Measurements from ENCODE around the gene PLVAP.
A peak's percentile ranks its signal among the peaks of the same experiment; 100 is the strongest.

The PLVAP gene

GRCh38 chr19:17333611-17334413 is 43.3 kb downstream of the PLVAP start (continued):
- TF ChIP-seq ZNF830 (tag by site-specific recombination; IDR thresholded peaks at IDR 0.05; ENCODE audit: low read depth) (no peak), ZNF133 (tag by site-specific recombination; IDR thresholded peaks at IDR 0.05) (no peak), YY1 (tag by site-specific recombination; IDR thresholded peaks at IDR 0.05) (no peak), ZNF10 (tag by site-specific recombination; IDR thresholded peaks at IDR 0.05) (peak; percentile 78), ZBTB17 (tag by site-specific recombination; IDR thresholded peaks at IDR 0.05) (peak; percentile 87), ZNF791 (tag by site-specific recombination; IDR thresholded peaks at IDR 0.05) (no peak), KLF1 (tag by site-specific recombination; IDR thresholded peaks at IDR 0.05) (0 out of 2 replicates have a peak, but pooled peaks have one; percentile 43), IKZF3 (tag by site-specific recombination; IDR thresholded peaks at IDR 0.05) (no peak), ZNF549 (tag by site-specific recombination; IDR thresholded peaks at IDR 0.05) (no peak), ZNF677 (tag by site-specific recombination; IDR thresholded peaks at IDR 0.05) (no peak; the same call in 1 of the 2 replicates), ZBTB11 (tag by site-specific recombination; conservative IDR thresholded peaks at IDR 0.05; ENCODE audit: low read depth) (no peak), ZNF529 (tag by site-specific recombination; IDR thresholded peaks at IDR 0.05; ENCODE audit: insufficient replicate concordance) (no peak), ZNF341 (tag by site-specific recombination; IDR thresholded peaks at IDR 0.05; ENCODE audit: low read depth) (no peak), ZNF449 (tag by site-specific recombination; IDR thresholded peaks at IDR 0.05) (no peak), ZNF426 (tag by site-specific recombination; IDR thresholded peaks at IDR 0.05) (no peak), FEZF1 (tag by site-specific recombination; IDR thresholded peaks at IDR 0.05) (peak; percentile 76), SP3 (tag by site-specific recombination; IDR thresholded peaks at IDR 0.05) (peak; percentile 67; the same call in 1 of the 2 replicates), ZNF473 (tag by site-specific recombination; IDR thresholded peaks at IDR 0.05) (no peak), ZNF114 (tag by site-specific recombination; IDR thresholded peaks at IDR 0.05) (no peak), ZSCAN4 (tag by site-specific recombination; IDR thresholded peaks at IDR 0.05) (no peak), ZNF776 (tag by site-specific recombination; IDR thresholded peaks at IDR 0.05; ENCODE audit: borderline replicate concordance) (no peak), ZNF18 (tag by site-specific recombination; IDR thresholded peaks at IDR 0.05) (0 out of 2 replicates have a peak, but pooled peaks have one; percentile 13), ZNF654 (tag by site-specific recombination; IDR thresholded peaks at IDR 0.05; ENCODE audit: low read depth) (no peak), ZNF221 (tag by site-specific recombination; IDR thresholded peaks at IDR 0.05; ENCODE audit: borderline replicate concordance) (no peak), ZNF707 (tag by site-specific recombination; IDR thresholded peaks at IDR 0.05) (no peak), GLI2 (tag by site-specific recombination; IDR thresholded peaks at IDR 0.05; ENCODE audit: borderline replicate concordance, low read depth) (no peak), ZNF658 (tag by site-specific recombination; IDR thresholded peaks at IDR 0.05) (no peak)
- TF ChIP-seq, protein P1, sequence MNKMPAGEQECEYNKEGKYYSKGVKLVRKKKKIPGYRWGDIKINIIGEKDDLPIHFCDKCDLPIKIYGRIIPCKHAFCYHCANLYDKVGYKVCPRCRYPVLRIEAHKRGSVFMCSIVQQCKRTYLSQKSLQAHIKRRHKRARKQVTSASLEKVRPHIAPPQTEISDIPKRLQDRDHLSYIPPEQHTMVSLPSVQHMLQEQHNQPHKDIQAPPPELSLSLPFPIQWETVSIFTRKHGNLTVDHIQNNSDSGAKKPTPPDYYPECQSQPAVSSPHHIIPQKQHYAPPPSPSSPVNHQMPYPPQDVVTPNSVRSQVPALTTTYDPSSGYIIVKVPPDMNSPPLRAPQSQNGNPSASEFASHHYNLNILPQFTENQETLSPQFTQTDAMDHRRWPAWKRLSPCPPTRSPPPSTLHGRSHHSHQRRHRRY (tag by site-specific recombination; IDR thresholded peaks at IDR 0.05) = no peak
- TF ChIP-seq, protein P2, sequence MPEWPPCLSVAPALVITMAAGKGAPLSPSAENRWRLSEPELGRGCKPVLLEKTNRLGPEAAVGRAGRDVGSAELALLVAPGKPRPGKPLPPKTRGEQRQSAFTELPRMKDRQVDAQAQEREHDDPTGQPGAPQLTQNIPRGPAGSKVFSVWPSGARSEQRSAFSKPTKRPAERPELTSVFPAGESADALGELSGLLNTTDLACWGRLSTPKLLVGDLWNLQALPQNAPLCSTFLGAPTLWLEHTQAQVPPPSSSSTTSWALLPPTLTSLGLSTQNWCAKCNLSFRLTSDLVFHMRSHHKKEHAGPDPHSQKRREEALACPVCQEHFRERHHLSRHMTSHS (tag by site-specific recombination; IDR thresholded peaks at IDR 0.05) = no peak

Data from HEK293 (cell line).